Measurements from ENCODE around the gene SNIP1.
"Not testable (repeated sequence)": the region's sequence is repeated elsewhere in the genome, so short reads cannot be mapped to it uniquely, and the experiment has no call there.

GRCh38 chr1:37532418-37533156, 21.5 kb downstream of the SNIP1 start:
- TF ChIP-seq POLR2AphosphoS5 (IDR thresholded peaks at IDR 0.05; ENCODE audit: low read depth, low read length); POLR2A (IDR thresholded peaks at IDR 0.05; ENCODE audit: low read depth, low read length); TAF1 (IDR thresholded peaks at IDR 0.05; ENCODE audit: borderline replicate concordance, low read depth, low read length): not testable (repeated sequence)
